Suprapubic skin (tissue), 4 donors: Measurements from ENCODE around the gene TM9SF4. TPM values are rescaled to one million over a fixed set of nuclear protein-coding genes. Genes with fewer than 3 reads are reported as not detected.
A peak's percentile ranks its signal among the peaks of the same experiment; 100 is the strongest.

Experiments
- DNase-seq, 2 donors: peaks; one replicate each; pipeline ENCODE4 v3.0.0-alpha.2; 2019; ENCODE audit warnings: low spot score in 2 of 2
- H3K27ac ChIP-seq: fragments of 200-600 bp; sonication (generic); one replicate; pipeline ENCODE4 v1.5.1; 2019
- H3K27me3 ChIP-seq: fragments of 200-600 bp; sonication (generic); one replicate; pipeline ENCODE4 v1.5.1; 2019
- H3K36me3 ChIP-seq: fragments of 200-600 bp; sonication (generic); one replicate; pipeline ENCODE4 v1.5.1; 2019
- H3K4me1 ChIP-seq: fragments of 200-600 bp; sonication (generic); one replicate; pipeline ENCODE4 v1.5.1; 2019
- H3K4me3 ChIP-seq: fragments of 200-600 bp; sonication (generic); one replicate; pipeline ENCODE4 v1.5.1; 2019; ENCODE audit warnings: mild to moderate bottlenecking
- H3K9me3 ChIP-seq: fragments of 200-600 bp; sonication (generic); one replicate; pipeline ENCODE4 v1.5.1; 2019
- EP300 ChIP-seq: sonication (generic); formaldehyde crosslinking; IDR thresholded peaks from one replicate; pipeline ENCODE4 v1.6.1; 2017; ENCODE audit warnings: antibody characterized with exemption
- POLR2A ChIP-seq, 2 donors: fragments of 450-650 bp; IDR thresholded peaks; one replicate each; pipeline ENCODE4 v1.6.1; 2017; ENCODE audit warnings: antibody characterized with exemption in 2 of 2, mild to moderate bottlenecking in 2 of 2, moderate library complexity in 2 of 2
- POLR2AphosphoS5 ChIP-seq, 3 donors: sonication (generic); formaldehyde crosslinking; IDR thresholded peaks; one replicate each; pipeline ENCODE4 v1.6.1; 2017; ENCODE audit warnings: antibody characterized with exemption in 3 of 3
- WGBS: methylation state at CpG from one replicate; pipeline ENCODE4 v1.1.5; 2018; 5-methylcytosine and 5-hydroxymethylcytosine counted together
- total RNA-seq, 4 donors: library from RNA; depleted of rRNA; stranded (reverse); fragments of >200 nt; gene quantifications; one replicate each; pipeline ENCODE4 v1.1.0, GENCODE V29; 2016
- TF ChIP-seq, protein P1 (sequence below), 2 donors: fragments of 200-600 bp in 1 of 2; fragments of 450-650 bp in 1 of 2; sonication (generic) in 1 of 2; IDR thresholded peaks; one replicate each; pipeline ENCODE4 v1.5.1; 2016 to 2019; ENCODE audit warnings: antibody characterized with exemption in 2 of 2, mild to moderate bottlenecking in 1 of 2, moderate library complexity in 1 of 2

Gene TM9SF4
- total RNA-seq, 4 donors from 2014 or later, result 45.5 to 54.9 (median 51.6) TPM

DNA sequence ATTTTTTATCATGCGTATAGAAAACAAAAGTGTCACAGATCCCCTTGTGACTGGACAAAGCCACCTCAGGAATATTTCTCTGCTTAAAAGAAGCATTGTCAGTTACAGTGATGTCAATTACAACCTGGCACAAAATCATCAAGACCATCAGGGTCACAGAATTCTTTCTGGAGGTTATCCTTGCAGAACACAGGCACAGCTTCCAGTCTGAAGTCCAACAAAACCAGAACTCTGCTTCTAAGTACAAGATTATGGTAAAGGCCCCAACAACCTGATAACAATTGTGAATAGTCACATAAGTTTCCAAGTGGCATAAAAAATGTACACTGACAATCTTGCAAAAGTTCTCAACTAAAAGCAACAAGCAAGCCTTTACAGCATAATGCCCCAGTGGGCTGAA is 77.0 kb downstream of the TM9SF4 start:
- Histone ChIP-seq H3K27ac (no peak overlapping the region), H3K36me3 (no peaks in the 10 kb centered on the region), H3K4me1 (peaks cover 20% of the 10 kb centered on the region), H3K9me3 (no peaks in the 10 kb centered on the region), H3K4me3 (no peak overlapping the region), H3K27me3 (no peaks in the 10 kb centered on the region)
- 100% methylated on average over 1 of the region's 1 CpG for WGBS
- TF ChIP-seq, protein P1, sequence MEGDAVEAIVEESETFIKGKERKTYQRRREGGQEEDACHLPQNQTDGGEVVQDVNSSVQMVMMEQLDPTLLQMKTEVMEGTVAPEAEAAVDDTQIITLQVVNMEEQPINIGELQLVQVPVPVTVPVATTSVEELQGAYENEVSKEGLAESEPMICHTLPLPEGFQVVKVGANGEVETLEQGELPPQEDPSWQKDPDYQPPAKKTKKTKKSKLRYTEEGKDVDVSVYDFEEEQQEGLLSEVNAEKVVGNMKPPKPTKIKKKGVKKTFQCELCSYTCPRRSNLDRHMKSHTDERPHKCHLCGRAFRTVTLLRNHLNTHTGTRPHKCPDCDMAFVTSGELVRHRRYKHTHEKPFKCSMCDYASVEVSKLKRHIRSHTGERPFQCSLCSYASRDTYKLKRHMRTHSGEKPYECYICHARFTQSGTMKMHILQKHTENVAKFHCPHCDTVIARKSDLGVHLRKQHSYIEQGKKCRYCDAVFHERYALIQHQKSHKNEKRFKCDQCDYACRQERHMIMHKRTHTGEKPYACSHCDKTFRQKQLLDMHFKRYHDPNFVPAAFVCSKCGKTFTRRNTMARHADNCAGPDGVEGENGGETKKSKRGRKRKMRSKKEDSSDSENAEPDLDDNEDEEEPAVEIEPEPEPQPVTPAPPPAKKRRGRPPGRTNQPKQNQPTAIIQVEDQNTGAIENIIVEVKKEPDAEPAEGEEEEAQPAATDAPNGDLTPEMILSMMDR (IDR thresholded peaks at IDR 0.05), result no peak
- TF ChIP-seq POLR2A (IDR thresholded peaks at IDR 0.05) (no peak), EP300 (no peak), POLR2AphosphoS5 (IDR thresholded peaks at IDR 0.05) (no peak)
- no peak for DNase-seq

DNA sequence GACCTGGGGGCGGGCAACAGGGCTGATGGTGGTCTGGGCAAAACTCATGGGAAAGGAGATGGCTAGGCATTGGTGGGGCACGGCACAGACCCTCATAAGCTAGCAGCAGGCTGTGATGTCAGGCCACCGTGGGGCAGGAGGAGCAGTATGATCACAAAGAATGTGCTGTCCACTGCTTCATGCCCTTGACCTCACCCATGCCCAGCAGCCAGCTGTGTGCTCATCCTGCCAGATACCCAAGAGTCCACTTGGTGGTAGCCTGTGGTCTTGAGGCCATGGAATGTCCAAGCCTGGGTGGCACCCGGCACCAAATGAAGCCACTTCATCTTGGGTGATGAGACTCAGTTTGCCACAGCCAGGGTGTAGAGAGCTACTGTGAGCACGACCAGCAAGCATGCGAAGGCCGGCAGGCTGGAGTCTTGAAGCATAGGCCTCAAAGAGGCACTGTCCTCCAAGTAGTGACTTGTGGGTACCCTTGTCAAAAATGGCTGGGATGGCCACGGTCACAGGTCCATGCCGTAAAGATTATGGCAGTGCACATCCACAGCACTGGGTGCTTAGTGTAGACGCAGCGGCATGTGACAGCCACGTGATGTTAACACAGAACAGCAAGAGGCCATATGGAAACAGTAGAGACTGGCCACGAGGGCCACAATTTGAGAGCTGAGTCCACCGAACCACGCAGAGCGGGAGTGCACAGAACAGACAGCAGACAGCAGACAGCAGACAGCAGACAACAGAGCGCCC is 79.0 kb downstream of the TM9SF4 start:
- H3K9me3 ChIP-seq, result no peaks in the 10 kb centered on the region
- no peak for TF ChIP-seq POLR2A (IDR thresholded peaks at IDR 0.05)
- no peak for TF ChIP-seq POLR2AphosphoS5 (IDR thresholded peaks at IDR 0.05)
- TF ChIP-seq EP300, result no peak
- TF ChIP-seq, protein P1 (IDR thresholded peaks at IDR 0.05), result no peak
- H3K36me3 ChIP-seq, result no peaks in the 10 kb centered on the region
- no peak overlapping the region for H3K27ac ChIP-seq
- WGBS, result 97% methylated on average over 13 of the region's 17 CpGs
- H3K27me3 ChIP-seq, result no peaks in the 10 kb centered on the region
- peak overlapping the region; percentile 82 for H3K4me3 ChIP-seq
- no peak for DNase-seq
- H3K4me1 ChIP-seq, result peaks cover 24% of the 10 kb centered on the region

DNA sequence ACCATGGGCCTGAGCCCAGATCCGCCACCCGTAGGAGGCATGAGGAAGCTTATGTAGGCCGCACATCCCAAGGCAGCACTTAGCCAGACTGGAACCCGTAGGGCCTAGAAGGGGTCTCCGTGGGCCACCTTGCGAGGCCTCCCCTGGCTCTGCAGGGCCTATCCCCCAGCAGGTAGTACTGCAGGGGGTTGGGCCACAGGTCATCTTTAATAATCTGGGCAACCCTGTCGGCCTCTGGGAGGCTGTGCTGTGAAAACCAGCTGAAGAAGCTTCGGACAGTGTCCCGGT is 79.6 kb downstream of the TM9SF4 start:
- no peaks in the 10 kb centered on the region for H3K36me3 ChIP-seq
- 100% methylated on average over 2 of the region's 9 CpGs for WGBS
- no peaks in the 10 kb centered on the region for H3K27me3 ChIP-seq
- H3K4me3 ChIP-seq, result peak overlapping the region; percentile 82
- H3K9me3 ChIP-seq, result no peaks in the 10 kb centered on the region
- DNase-seq, result no peak
- TF ChIP-seq EP300 (no peak), POLR2A (IDR thresholded peaks at IDR 0.05) (no peak), POLR2AphosphoS5 (IDR thresholded peaks at IDR 0.05) (no peak)
- TF ChIP-seq, protein P1 (IDR thresholded peaks at IDR 0.05), result no peak
- H3K4me1 ChIP-seq, result peaks cover 24% of the 10 kb centered on the region
- H3K27ac ChIP-seq, result no peak overlapping the region

DNA sequence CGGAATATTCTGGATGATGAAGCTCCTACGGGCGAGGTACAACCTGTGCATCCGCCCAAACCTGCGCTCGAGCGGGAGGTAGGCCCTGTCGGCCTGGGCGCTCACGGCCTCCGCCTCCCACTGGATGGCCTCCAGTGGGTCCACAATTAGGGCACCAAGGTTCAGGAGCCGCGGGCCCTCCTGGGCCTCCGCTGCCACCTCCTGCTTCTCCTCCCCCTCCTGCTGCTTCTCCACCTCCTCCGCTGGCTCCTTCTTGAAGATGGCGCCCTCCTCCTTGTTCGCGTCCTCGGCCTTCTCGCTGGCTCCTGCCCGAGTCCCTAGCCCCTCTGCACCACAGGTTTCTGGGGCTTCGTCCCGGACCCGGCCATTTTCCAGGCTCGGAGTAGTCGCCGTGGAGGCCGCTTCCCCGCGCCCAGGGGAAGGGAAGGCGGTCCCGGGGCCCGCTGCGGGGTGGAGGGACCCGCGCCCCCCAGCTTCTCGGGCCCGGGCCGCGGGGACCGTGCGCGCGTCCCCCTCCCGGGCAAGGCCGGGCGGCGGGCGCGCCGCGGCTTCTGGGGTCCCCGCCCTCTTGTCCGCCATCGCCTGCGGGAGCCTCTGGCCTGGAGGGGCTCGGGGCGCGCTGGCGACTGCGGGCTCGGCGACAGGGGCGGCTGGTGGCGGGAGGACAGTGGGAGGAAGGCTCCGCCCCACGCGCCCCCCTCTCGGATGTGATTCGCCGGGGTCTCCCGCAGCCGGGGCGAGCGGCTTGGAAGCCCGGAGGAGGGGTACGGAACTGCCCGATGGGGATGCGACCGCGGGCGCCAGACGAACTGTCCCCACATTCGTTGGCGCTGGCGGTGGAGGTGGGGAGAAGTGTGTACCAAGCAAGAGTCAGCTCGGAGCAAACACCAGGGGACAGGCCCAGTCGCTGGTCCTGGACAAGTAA is 80.4 kb downstream of the TM9SF4 start:
- 7% methylated on average over 52 of the region's 88 CpGs for WGBS
- TF ChIP-seq, protein P1 (IDR thresholded peaks at IDR 0.05), result no peak
- peak in 1 of 3 donors; percentile 4 for TF ChIP-seq POLR2AphosphoS5 (IDR thresholded peaks at IDR 0.05)
- TF ChIP-seq POLR2A (IDR thresholded peaks at IDR 0.05), result no peak
- TF ChIP-seq EP300, result no peak
- DNase-seq, result peak; percentile 73 to 84
- peaks cover under 1% of the 10 kb centered on the region for H3K36me3 ChIP-seq
- peaks cover 28% of the 10 kb centered on the region for H3K4me1 ChIP-seq
- H3K27ac ChIP-seq, result peak overlapping the region; percentile 78
- H3K27me3 ChIP-seq, result no peaks in the 10 kb centered on the region
- no peaks in the 10 kb centered on the region for H3K9me3 ChIP-seq
- peak overlapping the region; percentile 82 for H3K4me3 ChIP-seq
